ENCODE data around the gene EEF2K.

DNA sequence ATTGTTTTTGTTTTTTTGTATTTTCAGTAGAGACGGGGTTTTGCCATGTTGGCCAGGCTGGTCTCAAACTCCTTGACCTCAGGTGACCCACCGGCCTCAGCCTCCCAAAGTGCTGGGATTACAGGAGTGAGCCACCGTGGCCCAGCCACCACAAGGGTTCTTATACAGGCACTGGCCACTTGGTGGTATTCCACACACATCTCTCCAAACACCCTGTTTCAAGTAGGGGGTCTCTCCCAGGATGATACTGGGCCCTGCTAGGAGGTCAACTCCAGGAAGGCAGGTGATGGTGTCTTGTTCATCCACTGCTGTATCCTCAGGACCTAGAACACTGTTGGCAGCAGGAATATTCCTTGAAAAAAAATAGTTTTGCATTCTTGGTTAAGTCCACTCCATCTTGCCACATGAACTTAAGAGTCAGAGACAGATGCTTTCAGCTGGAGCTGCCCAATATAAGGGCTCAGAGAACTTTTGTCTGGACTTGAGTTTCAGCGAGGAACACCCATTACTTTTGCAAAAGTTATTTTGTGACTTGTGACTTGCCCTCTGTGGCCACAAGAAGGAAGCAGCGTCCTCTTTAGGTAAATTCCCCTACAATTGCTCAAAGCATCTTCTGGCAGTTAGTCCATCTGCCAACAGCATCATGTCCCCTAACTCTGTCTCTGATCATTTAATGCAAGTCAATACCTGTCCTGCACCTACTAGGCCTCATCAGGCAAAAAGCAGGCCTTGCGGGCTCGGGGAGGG, 7.4 kb upstream of the EEF2K start:
- TF ChIP-seq, protein P1, sequence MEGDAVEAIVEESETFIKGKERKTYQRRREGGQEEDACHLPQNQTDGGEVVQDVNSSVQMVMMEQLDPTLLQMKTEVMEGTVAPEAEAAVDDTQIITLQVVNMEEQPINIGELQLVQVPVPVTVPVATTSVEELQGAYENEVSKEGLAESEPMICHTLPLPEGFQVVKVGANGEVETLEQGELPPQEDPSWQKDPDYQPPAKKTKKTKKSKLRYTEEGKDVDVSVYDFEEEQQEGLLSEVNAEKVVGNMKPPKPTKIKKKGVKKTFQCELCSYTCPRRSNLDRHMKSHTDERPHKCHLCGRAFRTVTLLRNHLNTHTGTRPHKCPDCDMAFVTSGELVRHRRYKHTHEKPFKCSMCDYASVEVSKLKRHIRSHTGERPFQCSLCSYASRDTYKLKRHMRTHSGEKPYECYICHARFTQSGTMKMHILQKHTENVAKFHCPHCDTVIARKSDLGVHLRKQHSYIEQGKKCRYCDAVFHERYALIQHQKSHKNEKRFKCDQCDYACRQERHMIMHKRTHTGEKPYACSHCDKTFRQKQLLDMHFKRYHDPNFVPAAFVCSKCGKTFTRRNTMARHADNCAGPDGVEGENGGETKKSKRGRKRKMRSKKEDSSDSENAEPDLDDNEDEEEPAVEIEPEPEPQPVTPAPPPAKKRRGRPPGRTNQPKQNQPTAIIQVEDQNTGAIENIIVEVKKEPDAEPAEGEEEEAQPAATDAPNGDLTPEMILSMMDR (IDR thresholded peaks at IDR 0.05) = no peak
- TF ChIP-seq POLR2A (IDR thresholded peaks at IDR 0.05) (no peak), POLR2AphosphoS5 (IDR thresholded peaks at IDR 0.05) (no peak)
